ENCODE results near the gene MSX1.

MSX1 gene

GRCh38 chr4:4831825-4832224 lies 27.6 kb upstream of the MSX1 start:
- Mint-ChIP-seq H3K9me3 (peaks cover 5 to 29% of the 10 kb centered on the region in 2 donors), H3K27ac (no peak overlapping the region)
- ATAC-seq = no peak

GRCh38 chr4:4836044-4836443 lies 23.4 kb upstream of the MSX1 start:
- Mint-ChIP-seq H3K9me3 (peaks cover 5 to 22% of the 10 kb centered on the region in 2 donors), H3K4me3 (no peak overlapping the region), H3K27me3 (peaks cover 34% of the 10 kb centered on the region), H3K27ac (no peak overlapping the region), H3K4me1 (no peaks in the 10 kb centered on the region)
- ATAC-seq (no peak), DNase-seq (no peak)

More at GRCh38 chr4:4831825-4832224, 27.6 kb upstream of the MSX1 start:
- no peak for DNase-seq
- Mint-ChIP-seq H3K4me1 (no peaks in the 10 kb centered on the region), H3K4me3 (no peak overlapping the region), H3K27me3 (peaks cover 13% of the 10 kb centered on the region)

- DNase-seq = no peak
- no peak overlapping the region for H3K27ac Mint-ChIP-seq
- H3K9me3 Mint-ChIP-seq = peaks cover 5 to 22% of the 10 kb centered on the region in 2 donors
- H3K4me1 Mint-ChIP-seq = no peaks in the 10 kb centered on the region
- no peak for ATAC-seq
- no peak overlapping the region for H3K4me3 Mint-ChIP-seq
- H3K27me3 Mint-ChIP-seq = peaks cover 45% of the 10 kb centered on the region
Observed at GRCh38 chr4:4837316-4837715, 22.1 kb upstream of the MSX1 start.

GRCh38 chr4:4838051-4838935 lies 21.2 kb upstream of the MSX1 start:
- no peak for ATAC-seq
- Mint-ChIP-seq H3K4me3 (no peak overlapping the region), H3K27me3 (peaks cover 48% of the 10 kb centered on the region), H3K27ac (no peak overlapping the region), H3K4me1 (peaks cover 6% of the 10 kb centered on the region), H3K9me3 (peaks cover 5 to 22% of the 10 kb centered on the region in 2 donors)
- DNase-seq = no peak

- Mint-ChIP-seq H3K27me3 (peaks cover 55% of the 10 kb centered on the region), H3K9me3 (peaks cover 5 to 14% of the 10 kb centered on the region in 2 donors), H3K27ac (no peak overlapping the region), H3K4me1 (peaks cover 6% of the 10 kb centered on the region), H3K4me3 (no peak overlapping the region)
- DNase-seq (no peak), ATAC-seq (no peak)
Observed at GRCh38 chr4:4838936-4839810, 20.3 kb upstream of the MSX1 start.

GRCh38 chr4:4840351-4840750 lies 19.1 kb upstream of the MSX1 start:
- Mint-ChIP-seq H3K4me1 (peaks cover 6% of the 10 kb centered on the region), H3K27me3 (peaks cover 67% of the 10 kb centered on the region), H3K9me3 (peaks cover 2% of the 10 kb centered on the region in 2 donors), H3K27ac (no peak overlapping the region), H3K4me3 (no peak overlapping the region)
- no peak for ATAC-seq
- DNase-seq = no peak

- Mint-ChIP-seq H3K4me1 (peaks cover 6% of the 10 kb centered on the region), H3K9me3 (no peaks in the 10 kb centered on the region), H3K27me3 (peaks cover 71% of the 10 kb centered on the region), H3K4me3 (no peak overlapping the region), H3K27ac (no peak overlapping the region)
- DNase-seq (no peak), ATAC-seq (no peak)
Observed at GRCh38 chr4:4841156-4841555, 18.3 kb upstream of the MSX1 start.

GRCh38 chr4:4842476-4843441 lies 16.7 kb upstream of the MSX1 start:
- no peaks in the 10 kb centered on the region for H3K9me3 Mint-ChIP-seq
- peaks cover 80% of the 10 kb centered on the region for H3K27me3 Mint-ChIP-seq
- H3K4me3 Mint-ChIP-seq = no peak overlapping the region
- no peak for DNase-seq
- H3K4me1 Mint-ChIP-seq = peaks cover 6% of the 10 kb centered on the region
- H3K27ac Mint-ChIP-seq = peak overlapping the region in 1 of 2 donors; percentile 77
- peak; percentile 83 for ATAC-seq

- H3K27ac Mint-ChIP-seq = no peak overlapping the region
- H3K9me3 Mint-ChIP-seq = no peaks in the 10 kb centered on the region
- peaks cover 6% of the 10 kb centered on the region for H3K4me1 Mint-ChIP-seq
- DNase-seq (no peak), ATAC-seq (no peak)
- H3K4me3 Mint-ChIP-seq = no peak overlapping the region
- peaks cover 84% of the 10 kb centered on the region for H3K27me3 Mint-ChIP-seq
Observed at GRCh38 chr4:4843635-4844291, 15.7 kb upstream of the MSX1 start.

- Mint-ChIP-seq H3K4me3 (no peak overlapping the region), H3K27me3 (peaks cover 84% of the 10 kb centered on the region), H3K4me1 (peaks cover 6% of the 10 kb centered on the region), H3K9me3 (no peaks in the 10 kb centered on the region), H3K27ac (no peak overlapping the region)
- ATAC-seq (no peak), DNase-seq (no peak)
Observed at GRCh38 chr4:4845027-4845426, 14.4 kb upstream of the MSX1 start.

GRCh38 chr4:4847011-4847410 lies 12.5 kb upstream of the MSX1 start:
- H3K4me3 Mint-ChIP-seq = no peak overlapping the region
- H3K9me3 Mint-ChIP-seq = no peaks in the 10 kb centered on the region
- no peak for DNase-seq
- no peak overlapping the region for H3K27ac Mint-ChIP-seq
- H3K27me3 Mint-ChIP-seq = peaks cover 86% of the 10 kb centered on the region
- no peak for ATAC-seq
- H3K4me1 Mint-ChIP-seq = peaks cover 6% of the 10 kb centered on the region

- DNase-seq (no peak), ATAC-seq (no peak)
- H3K27me3 Mint-ChIP-seq = peaks cover 94% of the 10 kb centered on the region
- no peaks in the 10 kb centered on the region for H3K9me3 Mint-ChIP-seq
- no peak overlapping the region for H3K4me3 Mint-ChIP-seq
- no peak overlapping the region for H3K27ac Mint-ChIP-seq
- H3K4me1 Mint-ChIP-seq = peaks cover 13% of the 10 kb centered on the region
Observed at GRCh38 chr4:4848540-4848939, 10.9 kb upstream of the MSX1 start.

GRCh38 chr4:4849106-4849505 lies 10.4 kb upstream of the MSX1 start:
- ATAC-seq (no peak), DNase-seq (no peak)
- no peaks in the 10 kb centered on the region for H3K9me3 Mint-ChIP-seq
- H3K27ac Mint-ChIP-seq = no peak overlapping the region
- no peak overlapping the region for H3K4me3 Mint-ChIP-seq
- peaks cover 16% of the 10 kb centered on the region for H3K4me1 Mint-ChIP-seq
- H3K27me3 Mint-ChIP-seq = peaks cover 94% of the 10 kb centered on the region

GRCh38 chr4:4849524-4850193 lies 9.8 kb upstream of the MSX1 start:
- H3K4me3 Mint-ChIP-seq = no peak overlapping the region
- H3K4me1 Mint-ChIP-seq = peaks cover 21% of the 10 kb centered on the region
- H3K27ac Mint-ChIP-seq = no peak overlapping the region
- H3K9me3 Mint-ChIP-seq = no peaks in the 10 kb centered on the region
- DNase-seq = no peak
- peaks cover 94% of the 10 kb centered on the region for H3K27me3 Mint-ChIP-seq
- ATAC-seq = no peak

All from stimulated activated naive CD8-positive, alpha-beta T cell treated with anti-CD3 and anti-CD28 coated beads, Interleukin-15, amount 100 ng/mL, for 72 hours (primary cell).